Ovary (tissue), 9 donors: ENCODE results near the gene GRN. TPM values are rescaled to one million over a fixed set of nuclear protein-coding genes. Genes with fewer than 3 reads are reported as not detected.

Experiments used
- DNase-seq, 5 donors: peaks; one replicate each; pipeline ENCODE4 v3.0.0-alpha.2; 2019 to 2020
- H3K27ac ChIP-seq, 2 donors: fragments of 200-600 bp; one replicate each; pipeline versions ENCODE4 v1.5.1 to v1.8.0; 2019 to 2022
- H3K27me3 ChIP-seq: fragments of 200-600 bp; one replicate; pipeline ENCODE4 v1.8.0; 2022
- H3K36me3 ChIP-seq: fragments of 200-600 bp; sonication (generic); one replicate; pipeline ENCODE4 v1.5.1; 2019
- H3K4me1 ChIP-seq: one replicate; pipeline ENCODE4 v1.8.1; 2013; ENCODE audit warnings: mild to moderate bottlenecking, moderate library complexity; ENCODE audit not compliant: insufficient read depth
- H3K4me3 ChIP-seq: fragments of 200-600 bp; sonication (generic); one replicate; pipeline ENCODE4 v1.5.1; 2017
- H3K9me3 ChIP-seq, 2 donors: fragments of 200-600 bp in 1 of 2; sonication (generic) in 1 of 2; one replicate each; pipeline versions ENCODE4 v1.5.1 to v1.8.1; 2013 to 2019; ENCODE audit warnings: mild to moderate bottlenecking in 1 of 2, moderate library complexity in 1 of 2
- CTCF ChIP-seq, 3 donors: fragments of 450-650 bp in 2 of 3; fragments of 200-600 bp in 1 of 3; IDR thresholded peaks; one replicate each; pipeline versions ENCODE4 v1.5.1 to v1.8.0; 2016 to 2022; ENCODE audit warnings: antibody characterized with exemption in 3 of 3, mild to moderate bottlenecking in 1 of 3
- EP300 ChIP-seq: sonication (generic); formaldehyde crosslinking; IDR thresholded peaks from one replicate; pipeline ENCODE4 v1.6.1; 2017; ENCODE audit warnings: antibody characterized with exemption
- POLR2A ChIP-seq: fragments of 450-650 bp; IDR thresholded peaks from one replicate; pipeline ENCODE4 v1.6.1; 2017; ENCODE audit warnings: antibody characterized with exemption, mild to moderate bottlenecking, moderate library complexity
- WGBS, 3 donors: extraction: QIAGEN DNeasy Blood & Tissue Kit in 1 of 3; methylation state at CpG; one replicate each; pipeline versions ENCODE4 v1.1.5 to v1.1.7; 2013 to 2017; 5-methylcytosine and 5-hydroxymethylcytosine counted together
- intact Hi-C, 4 donors: fragments of 100-400 bp; cut with DNase I; formaldehyde crosslinking; loops; one replicate each; pipeline versions ENCODE4 v1.11.0 to v1.15.1; 2022 to 2023
- polyA plus RNA-seq, 2 donors: library from polyadenylated mRNA; stranded (reverse); fragments of 200-250 nt in 1 of 2; fragments of 350-450 nt in 1 of 2; fragmentation: Illumina TruSeq in 1 of 2; extraction: RNeasy Lipid Tissue Mini Kit (QIAGEN cat#74804) in 1 of 2; gene quantifications; one replicate each; pipeline ENCODE4 v1.2.3, GENCODE V29; 2013 to 2014
- total RNA-seq, 7 donors: library from RNA; depleted of rRNA in 2 of 7; stranded (reverse); fragments of >200 nt in 2 of 7; fragmentation: NEBNext Ultra II Directional in 3 of 7; extraction: Animal tissue kit (Norgen Biotek cat#: 25700) in 3 of 7; gene quantifications; one replicate each; pipeline versions ENCODE4 v1.1.0 to v1.2.4, GENCODE V29; 2016 to 2023
- donor health status: DM: no; HTN: no; CAD: no; lungs with moderate emphysema.
- donor health status: DM: no; HTN: no; CAD: no.
- donor health status: Bipolar disorder and iron deficiency.
- donor health status: DM: yes; HTN: yes; CAD: no.
- donor health status: DM: no; HTN: no; CAD: no.
- donor health status: DM: yes; HTN: yes; CAD: no.

The GRN gene
- total and polyA plus RNA-seq, 9 donors, result 70.6 to 173 (median 88.2) TPM

GRCh38 chr17:44376779-44377178 lies 31.7 kb downstream of the GRN start:
- WGBS, 3 donors, result 64 to 76% (median 73%) methylated on average over 12 of the region's 12 CpGs
- intact Hi-C loops, result no loop called here
- no peaks in the 10 kb centered on the region for H3K27me3 ChIP-seq
- no peaks in the 10 kb centered on the region for H3K9me3 ChIP-seq
- no peaks in the 10 kb centered on the region for H3K36me3 ChIP-seq
- no peak overlapping the region for H3K4me3 ChIP-seq
- H3K4me1 ChIP-seq, result no peaks in the 10 kb centered on the region
- no peak for DNase-seq
- no peak for TF ChIP-seq EP300
- no peak overlapping the region for H3K27ac ChIP-seq

- no peak for DNase-seq
- no peaks in the 10 kb centered on the region for H3K4me1 ChIP-seq
- no peaks in the 10 kb centered on the region for H3K27me3 ChIP-seq
- intact Hi-C loops, result no loop called here
- TF ChIP-seq CTCF (IDR thresholded peaks at IDR 0.05), result no peak
- TF ChIP-seq EP300, result no peak
- no peak for TF ChIP-seq POLR2A
- no peaks in the 10 kb centered on the region for H3K36me3 ChIP-seq
- 85 to 87% (median 86%) methylated on average over 14 of the region's 14 CpGs for WGBS, 3 donors
- H3K4me3 ChIP-seq, result no peak overlapping the region
- no peak overlapping the region for H3K27ac ChIP-seq
- H3K9me3 ChIP-seq, result no peaks in the 10 kb centered on the region
Observed at GRCh38 chr17:44378171-44378705, 33.1 kb downstream of the GRN start.

GRCh38 chr17:44379887-44380286 lies 34.8 kb downstream of the GRN start:
- intact Hi-C loops, result no loop called here
- Histone ChIP-seq H3K27ac (no peak overlapping the region), H3K4me1 (no peaks in the 10 kb centered on the region), H3K36me3 (no peaks in the 10 kb centered on the region), H3K9me3 (no peaks in the 10 kb centered on the region), H3K4me3 (no peak overlapping the region), H3K27me3 (no peaks in the 10 kb centered on the region)
- 86 to 94% (median 89%) methylated on average over 5 to 10 of the region's 10 CpGs for WGBS, 3 donors
- no peak for TF ChIP-seq EP300
- TF ChIP-seq CTCF (IDR thresholded peaks at IDR 0.05), result no peak
- TF ChIP-seq POLR2A, result no peak
- DNase-seq, result no peak

- 69 to 86% (median 73%) methylated on average over 9 of the region's 9 CpGs for WGBS, 3 donors
Observed at GRCh38 chr17:44380767-44381166, 35.7 kb downstream of the GRN start.

More at GRCh38 chr17:44380767-44381166, 35.7 kb downstream of the GRN start:
- intact Hi-C loops, result no loop called here
- TF ChIP-seq CTCF (IDR thresholded peaks at IDR 0.05) (no peak), EP300 (no peak), POLR2A (no peak)
- no peak overlapping the region for H3K27ac ChIP-seq
- no peaks in the 10 kb centered on the region for H3K36me3 ChIP-seq
- no peak overlapping the region for H3K4me3 ChIP-seq
- peaks cover 2% of the 10 kb centered on the region for H3K4me1 ChIP-seq
- no peak for DNase-seq
- H3K27me3 ChIP-seq, result no peaks in the 10 kb centered on the region
- no peaks in the 10 kb centered on the region for H3K9me3 ChIP-seq
